ENCODE data around the gene B4GALT5. TPM values are rescaled to one million over a fixed set of nuclear protein-coding genes. Genes with fewer than 3 reads are reported as not detected.

Gene B4GALT5
- total and polyA plus RNA-seq, 10 donors: 3.9 to 79.0 (median 52.3) TPM

- Histone ChIP-seq H3K9me3 (no peaks in the 10 kb centered on the region), H3K36me3 (no peaks in the 10 kb centered on the region), H3K4me1 (peaks cover 8 to 100% (median 85%) of the 10 kb centered on the region in 6 donors), H3K27me3 (replicated peaks in 1 of 7) (no peaks in the 10 kb centered on the region), H3K27ac (peak overlapping the region in 2 of 8 donors; percentile 9 to 12), H3K4me3 (no peak overlapping the region)
- no peak for TF ChIP-seq POLR2AphosphoS5 (IDR thresholded peaks at IDR 0.05)
- no peak for TF ChIP-seq POLR2A (IDR thresholded peaks at IDR 0.05)
- no peak for TF ChIP-seq CTCF (IDR thresholded peaks at IDR 0.05 in 8 of 11, conservative IDR thresholded peaks at IDR 0.05 in 3 of 11)
- no peak for DNase-seq
- intact Hi-C loops (cut with DNase I; ENCODE audit: low total_unique reads): no loop called here
- WGBS, 5 donors: 45 to 77% (median 57%) methylated on average over 2 of the region's 2 CpGs
Measured at GRCh38 chr20:49696594-49696993, 17.1 kb downstream of the B4GALT5 start.

- no peak for DNase-seq
- Histone ChIP-seq H3K27ac (peak overlapping the region in 1 of 8 donors; percentile 52), H3K9me3 (no peaks in the 10 kb centered on the region), H3K27me3 (replicated peaks in 1 of 7) (no peaks in the 10 kb centered on the region), H3K4me3 (no peak overlapping the region), H3K36me3 (no peaks in the 10 kb centered on the region), H3K4me1 (peaks cover 8 to 100% (median 84%) of the 10 kb centered on the region in 6 donors)
- 73 to 91% (median 80%) methylated on average over 3 of the region's 3 CpGs for WGBS, 5 donors
- intact Hi-C loops (cut with DNase I; ENCODE audit: low total_unique reads): no loop called here
- TF ChIP-seq CTCF (IDR thresholded peaks at IDR 0.05 in 8 of 11, conservative IDR thresholded peaks at IDR 0.05 in 3 of 11) (no peak), POLR2A (IDR thresholded peaks at IDR 0.05) (no peak), POLR2AphosphoS5 (IDR thresholded peaks at IDR 0.05) (no peak)
Measured at GRCh38 chr20:49695830-49696229, 17.8 kb downstream of the B4GALT5 start.

GRCh38 chr20:49694450-49695071 lies 19.1 kb downstream of the B4GALT5 start:
- DNase-seq: no peak
- peak overlapping the region in 4 of 8 donors; percentile 18 to 52 (median 38) for H3K27ac ChIP-seq
- H3K9me3 ChIP-seq: no peaks in the 10 kb centered on the region
- 59 to 83% (median 72%) methylated on average over 2 of the region's 2 CpGs for WGBS, 5 donors
- TF ChIP-seq POLR2A (IDR thresholded peaks at IDR 0.05): no peak
- peak in 1 of 3 donors; percentile 45 for TF ChIP-seq POLR2AphosphoS5 (IDR thresholded peaks at IDR 0.05)
- TF ChIP-seq CTCF (IDR thresholded peaks at IDR 0.05 in 8 of 11, conservative IDR thresholded peaks at IDR 0.05 in 3 of 11): no peak
- no peaks in the 10 kb centered on the region for H3K27me3 ChIP-seq (replicated peaks in 1 of 7)
- intact Hi-C loops (cut with DNase I; ENCODE audit: low total_unique reads): no loop called here
- H3K36me3 ChIP-seq: peaks cover 0 to 5% (median 0%) of the 10 kb centered on the region in 6 donors
- peaks cover 8 to 100% (median 81%) of the 10 kb centered on the region in 6 donors for H3K4me1 ChIP-seq
- H3K4me3 ChIP-seq: no peak overlapping the region

- no peak for DNase-seq
- WGBS, 5 donors: 75 to 84% (median 80%) methylated on average over 5 of the region's 5 CpGs
- TF ChIP-seq CTCF (IDR thresholded peaks at IDR 0.05 in 8 of 11, conservative IDR thresholded peaks at IDR 0.05 in 3 of 11) (no peak), POLR2A (IDR thresholded peaks at IDR 0.05) (no peak), POLR2AphosphoS5 (IDR thresholded peaks at IDR 0.05) (no peak)
- no peak overlapping the region for H3K4me3 ChIP-seq
- intact Hi-C loops (cut with DNase I; ENCODE audit: low total_unique reads): no loop called here
- no peaks in the 10 kb centered on the region for H3K9me3 ChIP-seq
- H3K27me3 ChIP-seq (replicated peaks in 1 of 7): no peaks in the 10 kb centered on the region
- H3K4me1 ChIP-seq: peaks cover 8 to 100% (median 75%) of the 10 kb centered on the region in 6 donors
- peak overlapping the region in 3 of 8 donors; percentile 33 to 52 (median 43) for H3K27ac ChIP-seq
- peaks cover 0 to 5% (median 0%) of the 10 kb centered on the region in 6 donors for H3K36me3 ChIP-seq
Measured at GRCh38 chr20:49693435-49694171, 20.1 kb downstream of the B4GALT5 start.

All from spleen (tissue), 11 donors.